Left lung (tissue), 10 donors: ENCODE data around the gene SOX13. TPM values are rescaled to one million over a fixed set of nuclear protein-coding genes. Genes with fewer than 3 reads are reported as not detected.

ENCODE experiments used
- ATAC-seq: fragments of 200-7000 bp; cut with Tn5 transposase; one replicate; pipeline ENCODE4 v1.9.1; 2020; ENCODE audit warnings: moderate library complexity
- DNase-seq, 4 donors: peaks; one replicate each; pipeline ENCODE4 v3.0.0-alpha.2; 2013 to 2020
- H3K27ac ChIP-seq, 2 donors: fragments of 200-600 bp; sonication (generic) in 1 of 2; one replicate each; pipeline versions ENCODE4 v1.5.0 to v1.8.0; 2020 to 2021
- H3K27me3 ChIP-seq, 2 donors: fragments of 200-600 bp; sonication (generic) in 1 of 2; one replicate each; pipeline versions ENCODE4 v1.5.0 to v1.8.0; 2020 to 2021
- H3K36me3 ChIP-seq, 2 donors: fragments of 200-600 bp; sonication (generic) in 1 of 2; one replicate each; pipeline versions ENCODE4 v1.5.0 to v1.8.0; 2020 to 2021
- H3K4me1 ChIP-seq, 2 donors: fragments of 200-600 bp; one replicate each; pipeline ENCODE4 v1.8.0; 2021
- H3K4me3 ChIP-seq, 2 donors: fragments of 200-600 bp; sonication (generic) in 1 of 2; one replicate each; pipeline versions ENCODE4 v1.5.0 to v1.8.0; 2020 to 2021; ENCODE audit warnings: mild to moderate bottlenecking in 1 of 2
- H3K9me3 ChIP-seq, 2 donors: fragments of 200-600 bp; sonication (generic) in 1 of 2; one replicate each; pipeline versions ENCODE4 v1.5.0 to v1.8.0; 2020 to 2021
- CTCF ChIP-seq, 2 donors: fragments of 200-600 bp; sonication (generic) in 1 of 2; IDR thresholded peaks; one replicate each; pipeline versions ENCODE4 v1.5.0 to v1.8.0; 2021; ENCODE audit warnings: antibody characterized with exemption in 2 of 2
- intact Hi-C, 2 donors: fragments of 100-400 bp; cut with DNase I; formaldehyde crosslinking; loops; one replicate each; pipeline versions ENCODE4 v1.11.2 to v1.14.2; 2022
- polyA plus RNA-seq, 6 donors: library from polyadenylated mRNA; unstranded; fragments of 120-200 nt; gene quantifications; one replicate each; pipeline ENCODE4 v1.2.1, GENCODE V29; 2013; ENCODE audit not compliant: insufficient read length in 6 of 6
- total RNA-seq, 2 donors: library from RNA; stranded (reverse); fragmentation: NEBNext Ultra II Directional; extraction: Animal tissue kit (Norgen Biotek cat#: 25700); gene quantifications; one replicate each; pipeline ENCODE4 v1.2.1, GENCODE V29; 2021
- donor health status: DM: no; HTN: yes; CAD: no.
- donor health status: DM: no; HTN: no; CAD: no.

Gene SOX13
- total and polyA plus RNA-seq, 8 donors = 41.7 to 62.8 (median 49.1) TPM

GRCh38 chr1:204062106-204062505 is 10.8 kb upstream of the SOX13 start:
- Histone ChIP-seq H3K27me3 (no peaks in the 10 kb centered on the region), H3K36me3 (no peaks in the 10 kb centered on the region), H3K27ac (no peak overlapping the region), H3K4me3 (no peak overlapping the region), H3K4me1 (no peaks in the 10 kb centered on the region), H3K9me3 (no peaks in the 10 kb centered on the region)
- ATAC-seq = no peak
- TF ChIP-seq CTCF (IDR thresholded peaks at IDR 0.05) = no peak
- intact Hi-C loops = no loop called here
- no peak for DNase-seq

GRCh38 chr1:204065174-204065985 is 7.5 kb upstream of the SOX13 start:
- intact Hi-C loops = no loop called here
- Histone ChIP-seq H3K27me3 (no peaks in the 10 kb centered on the region), H3K4me3 (no peak overlapping the region), H3K9me3 (no peaks in the 10 kb centered on the region), H3K4me1 (no peaks in the 10 kb centered on the region), H3K27ac (no peak overlapping the region), H3K36me3 (no peaks in the 10 kb centered on the region)
- DNase-seq = peak in 1 of 4 donors; percentile 78
- peak; percentile 62 for ATAC-seq
- TF ChIP-seq CTCF (IDR thresholded peaks at IDR 0.05) = no peak

GRCh38 chr1:204065986-204066300 is 7.0 kb upstream of the SOX13 start:
- no peak for ATAC-seq
- Histone ChIP-seq H3K4me3 (no peak overlapping the region), H3K27ac (no peak overlapping the region), H3K27me3 (peaks cover 0 to 3% of the 10 kb centered on the region in 2 donors), H3K9me3 (no peaks in the 10 kb centered on the region), H3K36me3 (no peaks in the 10 kb centered on the region), H3K4me1 (no peaks in the 10 kb centered on the region)
- TF ChIP-seq CTCF (IDR thresholded peaks at IDR 0.05) = no peak
- intact Hi-C loops = no loop called here
- DNase-seq = no peak

- intact Hi-C loops = no loop called here
- ATAC-seq (no peak), DNase-seq (no peak)
- no peaks in the 10 kb centered on the region for H3K36me3 ChIP-seq
- H3K9me3 ChIP-seq = no peaks in the 10 kb centered on the region
- peaks cover 0 to 23% of the 10 kb centered on the region in 2 donors for H3K27me3 ChIP-seq
- no peak for TF ChIP-seq CTCF (IDR thresholded peaks at IDR 0.05)
- no peak overlapping the region for H3K4me3 ChIP-seq
- H3K4me1 ChIP-seq = peaks cover 0 to 6% of the 10 kb centered on the region in 2 donors
- no peak overlapping the region for H3K27ac ChIP-seq
These were observed 5.0 kb upstream of the SOX13 start for GRCh38 chr1:204067935-204068334.

GRCh38 chr1:204069887-204070286 is 3.0 kb upstream of the SOX13 start:
- Histone ChIP-seq H3K4me3 (no peak overlapping the region), H3K9me3 (no peaks in the 10 kb centered on the region), H3K27ac (no peak overlapping the region), H3K27me3 (peaks cover 0 to 42% of the 10 kb centered on the region in 2 donors), H3K4me1 (peaks cover 0 to 15% of the 10 kb centered on the region in 2 donors), H3K36me3 (no peaks in the 10 kb centered on the region)
- no peak for TF ChIP-seq CTCF (IDR thresholded peaks at IDR 0.05)
- no peak for DNase-seq
- intact Hi-C loops = loop anchor here in 1 of 2 donors (10.0 kb wide), 1 partner anchor 55 kb away; no protein-coding TSS in a partner anchor
- no peak for ATAC-seq
